K562 (cell line): Measurements from ENCODE around the gene VPS18. TPM values are rescaled to one million over a fixed set of nuclear protein-coding genes. Genes with fewer than 3 reads are reported as not detected.

Experiments used
- ATF4 ChIP-seq: fragments of 450-650 bp; formaldehyde crosslinking; IDR thresholded peaks from 2 replicates; pipeline ENCODE4 v1.4.0; 2022; ENCODE audit warnings: mild to moderate bottlenecking, moderate library complexity
- BHLHE40 ChIP-seq: IDR thresholded peaks from 2 replicates; pipeline ENCODE4 v1.6.1; 2011; ENCODE audit warnings: low read length, improper control_type of control experiment
- E2F1 ChIP-seq: sonication (generic); formaldehyde crosslinking; IDR thresholded peaks from 2 replicates; pipeline ENCODE4 v1.8.1; 2023; ENCODE audit warnings: mild to moderate bottlenecking, missing genetic modification reagents, moderate library complexity
- ETS2 ChIP-seq: IDR thresholded peaks from 2 replicates; pipeline ENCODE4 v1.6.1; 2016; ENCODE audit warnings: borderline replicate concordance, missing genetic modification characterization, mild to moderate bottlenecking, moderate library complexity, missing compliant biosample characterization; ENCODE audit not compliant: poor library complexity, severe bottlenecking
- GATA2 ChIP-seq: sonication (generic); formaldehyde crosslinking; IDR thresholded peaks from 2 replicates; pipeline ENCODE4 v1.4.0; 2020; ENCODE audit warnings: mild to moderate bottlenecking, missing genetic modification reagents
- HDAC8 ChIP-seq: fragments of 450-650 bp; IDR thresholded peaks from 2 replicates; pipeline ENCODE4 v1.6.1; 2016; ENCODE audit warnings: mild to moderate bottlenecking, missing genetic modification characterization, moderate library complexity, missing compliant biosample characterization
- ILF3 ChIP-seq: fragments of 450-650 bp; IDR thresholded peaks from 2 replicates; pipeline ENCODE4 v1.6.1; 2018; ENCODE audit warnings: antibody characterized with exemption, mild to moderate bottlenecking, moderate library complexity, borderline replicate concordance
- MAX ChIP-seq: sonication (generic); formaldehyde crosslinking; IDR thresholded peaks from 2 replicates; pipeline ENCODE4 v1.9.0; 2022; ENCODE audit warnings: mild to moderate bottlenecking, missing genetic modification reagents
- PRMT5 ChIP-seq: sonication (generic); formaldehyde crosslinking; IDR thresholded peaks from 2 replicates; pipeline ENCODE4 v1.5.0; 2020; ENCODE audit warnings: missing genetic modification reagents
- USF1 ChIP-seq: sonication (generic); formaldehyde crosslinking; IDR thresholded peaks from 2 replicates; pipeline ENCODE4 v1.9.0; 2022; ENCODE audit warnings: mild to moderate bottlenecking, missing genetic modification reagents
- ZNF253 ChIP-seq: fragments of 250-450 bp; sonication (Bioruptor Pico); conservative IDR thresholded peaks from 2 replicates; pipeline ENCODE4 v1.6.1; 2021; ENCODE audit warnings: mild to moderate bottlenecking
- polyA plus RNA-seq, 8 experiments: library from polyadenylated mRNA; depleted of rRNA in 4 of 8; stranded (reverse) in 5 of 8; unstranded in 3 of 8; fragments of >200 nt; fragmentation: Nextera tagmentation in 2 of 8; fragmentation: Illumina TruSeq in 1 of 8; extraction: Ambion mirVana in 2 of 8; extraction: Trizol in 1 of 8; gene quantifications; 2 replicates each; pipeline versions ENCODE4 v1.2.1 to v1.2.3, GENCODE V29; 2011 to 2014; ENCODE audit warnings: inconsistent platforms in 1 of 8, missing spikeins in 1 of 8
- total RNA-seq, 7 experiments: library from RNA; depleted of rRNA in 6 of 7; stranded (reverse); fragments of >200 nt in 6 of 7; fragmentation: Illumina TruSeq in 2 of 7; extraction: Trizol in 2 of 7; gene quantifications; 2 replicates each; pipeline versions ENCODE4 v1.2.1 to v1.2.3, GENCODE V29; 2011 to 2021; ENCODE audit warnings: low replicate concordance in 1 of 7

VPS18 gene
- total and polyA plus RNA-seq, 9 of the 15 experiments (the other 6 are each of a cell fraction or from before 2014, with no cell fraction given): 0.73 to 19.9 (median 8.5) TPM

- TF ChIP-seq HDAC8 (0 out of 2 replicates have a peak, but pooled peaks have one; percentile 36), E2F1 (0 out of 2 replicates have a peak, but pooled peaks have one; percentile 30), BHLHE40 (peak; percentile 69), ILF3 (no peak), PRMT5 (CRISPR knock-in tag) (no peak), ZNF253 (no peak), USF1 (CRISPR knock-in tag) (peak; percentile 35; the same call in 1 of the 2 replicates), ATF4 (CRISPR knock-in tag) (no peak), GATA2 (no peak), ETS2 (no peak), MAX (CRISPR knock-in tag) (peak; percentile 84)
Observed at GRCh38 chr15:40948706-40949473, 54.6 kb downstream of the VPS18 start (continued).
